Measurements from ENCODE around the gene KRT1.

- TF ChIP-seq ELF4 (IDR thresholded peaks at IDR 0.05): no peak
- no peak for TF ChIP-seq SP1 (IDR thresholded peaks at IDR 0.05)
- TF ChIP-seq CTBP1 (IDR thresholded peaks at IDR 0.05; ENCODE audit: borderline replicate concordance): no peak
- TF ChIP-seq ZNF384 (IDR thresholded peaks at IDR 0.05): no peak
- no peak for TF ChIP-seq BHLHE40 (IDR thresholded peaks at IDR 0.05; ENCODE audit: borderline replicate concordance)
Observed at GRCh38 chr12:52631264-52631663, 48.9 kb downstream of the KRT1 start.
